Amniotic epithelial cell (primary cell): ENCODE results near the gene PTGES3L.

Source experiments
- DNase-seq: peaks from one replicate; pipeline ENCODE4 v3.0.0-alpha.2; 2010; ENCODE audit warnings: low read depth

The PTGES3L gene

GRCh38 chr17:42979511-42980273 is at the start of gene PTGES3L:
Gene PTGES3L (minus strand): TSS chr17:42980080. CDS start chr17:42980053, 27 bp downstream.
- DNase-seq, result peak; percentile 36

GRCh38 chr17:43028221-43028861 is 48.5 kb upstream of the PTGES3L start:
- DNase-seq, result no peak

- no peak for DNase-seq
Measured at GRCh38 chr17:43027091-43028032, 47.5 kb upstream of the PTGES3L start.

GRCh38 chr17:43026595-43026994 is 46.7 kb upstream of the PTGES3L start:
- no peak for DNase-seq

GRCh38 chr17:43025766-43026537 is 46.1 kb upstream of the PTGES3L start:
- DNase-seq, result no peak

- no peak for DNase-seq
Measured at GRCh38 chr17:43025290-43025657, 45.4 kb upstream of the PTGES3L start.

GRCh38 chr17:43024407-43025289 is 44.8 kb upstream of the PTGES3L start, which contains the start of gene RND2:
Gene RND2 (plus strand): TSS chr17:43025231. CDS start chr17:43025348, 117 bp downstream.
- DNase-seq, result peak; percentile 91

GRCh38 chr17:43021741-43022512 is 42.0 kb upstream of the PTGES3L start, which contains the start of gene VAT1:
Gene VAT1 (minus strand): TSS chr17:43022385. CDS start chr17:43022322, 63 bp downstream.
- DNase-seq, result peak; percentile 65

GRCh38 chr17:43020789-43021740 is 41.2 kb upstream of the PTGES3L start:
- DNase-seq, result peak; percentile 65

GRCh38 chr17:43020030-43020621 is 40.2 kb upstream of the PTGES3L start:
- peak; percentile 41 for DNase-seq

- DNase-seq, result peak; percentile 42
Measured at GRCh38 chr17:43019418-43019817, 39.5 kb upstream of the PTGES3L start.

GRCh38 chr17:43018932-43019331 is 39.1 kb upstream of the PTGES3L start:
- peak; percentile 93 for DNase-seq

GRCh38 chr17:43018008-43018853 is 38.4 kb upstream of the PTGES3L start:
- peak; percentile 50 for DNase-seq

GRCh38 chr17:43016216-43016615 is 36.3 kb upstream of the PTGES3L start:
- no peak for DNase-seq

- DNase-seq, result no peak
Measured at GRCh38 chr17:43015579-43015978, 35.7 kb upstream of the PTGES3L start.

- DNase-seq, result no peak
Measured at GRCh38 chr17:43014649-43015542, 35.0 kb upstream of the PTGES3L start.
